Heart left ventricle (tissue), 16 donors: Measurements from ENCODE around the gene SLC25A4. TPM values are rescaled to one million over a fixed set of nuclear protein-coding genes. Genes with fewer than 3 reads are reported as not detected.
A peak's percentile ranks its signal among the peaks of the same experiment; 100 is the strongest.
"Not testable (repeated sequence)": the region's sequence is repeated elsewhere in the genome, so short reads cannot be mapped to it uniquely, and the experiment has no call there.

Experiments used
- ATAC-seq, 4 donors: fragments of 200-7000 bp; cut with Tn5 transposase; one replicate each; pipeline ENCODE4 v1.9.1; 2020 to 2022; ENCODE audit warnings: moderate library complexity in 4 of 4, mild to moderate bottlenecking in 3 of 4, moderate number of reproducible peaks in 1 of 4
- DNase-seq, 5 donors: peaks; one replicate each; pipeline ENCODE4 v3.0.0-alpha.2; 2020
- H3K27ac ChIP-seq, 12 donors: fragments of 200-600 bp; sonication (generic) in 4 of 12; one replicate each; pipeline versions ENCODE4 v1.5.0 to v1.8.0; 2016 to 2022; ENCODE audit warnings: mild to moderate bottlenecking in 2 of 12
- H3K27me3 ChIP-seq, 9 donors: fragments of 200-600 bp; sonication (generic) in 2 of 9; one replicate each; pipeline versions ENCODE4 v1.5.1 to v1.8.0; 2016 to 2022; ENCODE audit warnings: mild to moderate bottlenecking in 3 of 9
- H3K36me3 ChIP-seq, 9 donors: fragments of 200-600 bp; sonication (generic) in 2 of 9; one replicate each; pipeline versions ENCODE4 v1.5.0 to v1.8.0; 2018 to 2022; ENCODE audit warnings: mild to moderate bottlenecking in 2 of 9
- H3K4me1 ChIP-seq, 12 donors: fragments of 200-600 bp; sonication (generic) in 4 of 12; one replicate each; pipeline versions ENCODE4 v1.5.0 to v1.8.0; 2016 to 2022; ENCODE audit warnings: mild to moderate bottlenecking in 3 of 12
- H3K4me3 ChIP-seq, 12 donors: fragments of 200-600 bp; sonication (generic) in 4 of 12; one replicate each; pipeline versions ENCODE4 v1.5.0 to v1.8.0; 2017 to 2022; ENCODE audit warnings: mild to moderate bottlenecking in 9 of 12, moderate library complexity in 4 of 12
- H3K9me3 ChIP-seq, 12 donors: fragments of 200-600 bp; sonication (generic) in 4 of 12; one replicate each; pipeline versions ENCODE4 v1.5.0 to v1.8.0; 2016 to 2022; ENCODE audit warnings: mild to moderate bottlenecking in 1 of 12
- CTCF ChIP-seq, 12 donors: fragments of 200-600 bp; sonication (generic) in 4 of 12; IDR thresholded peaks; one replicate each; pipeline versions ENCODE4 v1.5.0 to v1.8.0; 2018 to 2022; ENCODE audit warnings: antibody characterized with exemption in 12 of 12, mild to moderate bottlenecking in 5 of 12
- POLR2A ChIP-seq, 2 donors: fragments of 450-650 bp; IDR thresholded peaks; one replicate each; pipeline ENCODE4 v1.6.1; 2017; ENCODE audit warnings: antibody characterized with exemption in 2 of 2, mild to moderate bottlenecking in 2 of 2, moderate library complexity in 2 of 2
- WGBS, 4 donors: extraction: QIAGEN DNeasy Blood & Tissue Kit in 2 of 4; methylation state at CpG; one replicate each; pipeline versions ENCODE4 v1.1.5 to v1.1.7; 2013 to 2018; 5-methylcytosine and 5-hydroxymethylcytosine counted together
- intact Hi-C, 10 donors: fragments of 100-400 bp; cut with DNase I; formaldehyde crosslinking; loops; one replicate each; pipeline versions ENCODE4 v1.11.1 to v1.14.2; 2022
- polyA plus RNA-seq, 2 donors: library from polyadenylated mRNA; stranded (reverse); fragments of 200-250 nt; gene quantifications; one replicate each; pipeline ENCODE4 v1.2.3, GENCODE V29; 2013
- total RNA-seq, 9 donors: library from RNA; depleted of rRNA in 2 of 9; stranded (reverse); fragments of >200 nt in 2 of 9; fragmentation: NEBNext Ultra II Directional in 3 of 9; extraction: Animal tissue kit (Norgen Biotek cat#: 25700) in 3 of 9; gene quantifications; one replicate each; pipeline versions ENCODE4 v1.1.0 to v1.2.4, GENCODE V29; 2016 to 2023
- donor health status: ischemic (EF 13 %, LVEDD 7.1; RV severe dilation, severe dysfunction).
- donor health status: healthy with polysubstance abuse.
- donor health status: DM: no; HTN: yes; CAD: no.
- donor health status: DM: no; HTN: no; CAD: no.
- donor health status: ischemic (EF 25% LVEDD 6.9; RV normal size, moderate dysfunction).
- donor health status: ischemic (EF 25% LVEDD 5.7; RV mildly dilated, moderate dysfunction).
- donor health status: healthy.
- donor health status: DM: yes; HTN: yes; CAD: no.
- donor health status: ischemic (EF 35%, LVEDD 5.7; RV mildly dilated, moderate dysfunction).
- donor health status: nonischemic (EF 11% LVEDD 7.7; RV severe dilation, severe dysfunction).
- donor health status: DM: yes; HTN: yes; CAD: no.
- donor health status: PGD.
- donor health status: ischemic (EF 29% LVEDD 5.4; RV normal size, mild dysfunction).
- donor health status: nonischemic (EF 23%, LVEDD 6.1; RV moderate dilation, normal function).

SLC25A4 gene
- total and polyA plus RNA-seq, 11 donors: 878 to 2,214 (median 1,482) TPM

GRCh38 chr4:185101354-185101890 is 41.6 kb upstream of the SLC25A4 start:
- H3K36me3 ChIP-seq: no peaks in the 10 kb centered on the region
- H3K27ac ChIP-seq: no peak overlapping the region
- no peaks in the 10 kb centered on the region for H3K9me3 ChIP-seq
- no peak for DNase-seq
- H3K4me3 ChIP-seq: no peak overlapping the region
- TF ChIP-seq POLR2A (IDR thresholded peaks at IDR 0.05) (no peak), CTCF (IDR thresholded peaks at IDR 0.05) (no peak)
- no peak for ATAC-seq
- intact Hi-C loops: no loop called here
- no peaks in the 10 kb centered on the region for H3K27me3 ChIP-seq
- 91 to 94% (median 93%) methylated on average over 9 of the region's 9 CpGs for WGBS, 4 donors
- H3K4me1 ChIP-seq: peaks cover 0 to 4% (median 0%) of the 10 kb centered on the region in 12 donors

GRCh38 chr4:185104733-185105132 is 38.3 kb upstream of the SLC25A4 start:
- H3K27me3 ChIP-seq: no peaks in the 10 kb centered on the region
- no peak for ATAC-seq
- H3K36me3 ChIP-seq: no peaks in the 10 kb centered on the region
- DNase-seq: no peak
- H3K27ac ChIP-seq: no peak overlapping the region
- H3K4me3 ChIP-seq: no peak overlapping the region
- H3K9me3 ChIP-seq: no peaks in the 10 kb centered on the region
- intact Hi-C loops: loop anchor here in 1 of 10 donors (2.0 kb wide), 1 partner anchor 24 kb away; no protein-coding TSS in a partner anchor
- peaks cover 0 to 4% (median 0%) of the 10 kb centered on the region in 12 donors for H3K4me1 ChIP-seq
- TF ChIP-seq CTCF (IDR thresholded peaks at IDR 0.05) (no peak), POLR2A (IDR thresholded peaks at IDR 0.05) (no peak)

- intact Hi-C loops: no loop called here
- no peak for DNase-seq
- TF ChIP-seq CTCF (IDR thresholded peaks at IDR 0.05) (no peak), POLR2A (IDR thresholded peaks at IDR 0.05) (no peak)
- no peak overlapping the region for H3K4me3 ChIP-seq
- no peaks in the 10 kb centered on the region for H3K27me3 ChIP-seq
- H3K4me1 ChIP-seq: peaks cover 0 to 8% (median 3%) of the 10 kb centered on the region in 12 donors
- H3K9me3 ChIP-seq: no peaks in the 10 kb centered on the region
- H3K27ac ChIP-seq: no peak overlapping the region
- no peaks in the 10 kb centered on the region for H3K36me3 ChIP-seq
- no peak for ATAC-seq
- WGBS, 4 donors: 81 to 94% (median 88%) methylated on average over 3 of the region's 3 CpGs
These were observed 36.7 kb upstream of the SLC25A4 start for GRCh38 chr4:185106353-185106752.

GRCh38 chr4:185107574-185107973 is 35.5 kb upstream of the SLC25A4 start:
- H3K9me3 ChIP-seq, intact Hi-C loops, DNase-seq, H3K36me3 ChIP-seq, H3K27ac ChIP-seq, H3K27me3 ChIP-seq, H3K4me3 ChIP-seq, ATAC-seq: not testable (repeated sequence)
- WGBS, 4 donors: 95 to 97% (median 96%) methylated on average over 6 of the region's 6 CpGs
- H3K4me1 ChIP-seq: peaks cover 4 to 18% (median 12%) of the 10 kb centered on the region in 12 donors

- no peak for TF ChIP-seq POLR2A (IDR thresholded peaks at IDR 0.05)
- no peak for TF ChIP-seq CTCF (IDR thresholded peaks at IDR 0.05)
- H3K9me3 ChIP-seq: no peaks in the 10 kb centered on the region
- no peaks in the 10 kb centered on the region for H3K27me3 ChIP-seq
- peak overlapping the region in 1 of 12 donors; percentile 25 for H3K27ac ChIP-seq
- no peak for DNase-seq
- H3K4me1 ChIP-seq: peaks cover 5 to 24% (median 19%) of the 10 kb centered on the region in 12 donors
- H3K36me3 ChIP-seq: no peaks in the 10 kb centered on the region
- no peak overlapping the region for H3K4me3 ChIP-seq
- ATAC-seq: no peak
- intact Hi-C loops: no loop called here
- 67 to 77% (median 74%) methylated on average over 2 of the region's 2 CpGs for WGBS, 4 donors
These were observed 34.9 kb upstream of the SLC25A4 start for GRCh38 chr4:185108185-185108584.
